ENCODE measurements around the gene KRTAP10-1.

GRCh38 chr21:44520326-44521300 lies 19.4 kb downstream of the KRTAP10-1 start:
- TF ChIP-seq EZH2 (IDR thresholded peaks at IDR 0.05; ENCODE audit: borderline replicate concordance, low read depth, low read length, severe bottlenecking) (no peak), CTCF (IDR thresholded peaks at IDR 0.05; ENCODE audit: borderline replicate concordance, extremely low read depth, low read length, poor library complexity, severe bottlenecking) (no peak)

Measured in DND-41 (cell line).